Dedifferentiated amniotic fluid mesenchymal stem cell (primary cell): ENCODE data around the gene CRTC2.
A peak's percentile ranks its signal among the peaks of the same experiment; 100 is the strongest.
"Not testable (repeated sequence)": the region's sequence is repeated elsewhere in the genome, so short reads cannot be mapped to it uniquely, and the experiment has no call there.

Experiments used
- DNase-seq: peaks from one replicate; pipeline ENCODE4 v3.0.0-alpha.2; 2016; ENCODE audit errors: extremely low spot score

Gene CRTC2

DNA sequence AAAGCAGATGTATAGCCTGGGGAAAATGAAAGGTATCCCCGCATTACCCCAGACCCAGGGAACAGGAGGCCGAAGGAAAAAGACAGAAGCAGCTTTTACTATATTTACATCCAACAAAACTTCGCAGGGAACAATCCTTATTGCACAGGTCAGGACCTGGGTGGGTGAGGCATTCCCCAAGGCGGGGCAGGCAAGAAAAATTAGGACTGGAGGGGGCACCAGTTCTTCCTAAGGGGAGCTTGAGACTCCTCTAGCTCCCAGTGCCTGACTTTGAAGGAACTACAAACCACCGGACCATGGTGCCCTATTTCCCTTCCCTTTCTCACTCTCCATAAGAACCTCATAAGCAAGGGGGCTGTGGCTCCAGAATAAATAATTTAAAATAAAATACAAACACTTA, 29.0 kb downstream of the CRTC2 start:
- DNase-seq, result no peak

DNA sequence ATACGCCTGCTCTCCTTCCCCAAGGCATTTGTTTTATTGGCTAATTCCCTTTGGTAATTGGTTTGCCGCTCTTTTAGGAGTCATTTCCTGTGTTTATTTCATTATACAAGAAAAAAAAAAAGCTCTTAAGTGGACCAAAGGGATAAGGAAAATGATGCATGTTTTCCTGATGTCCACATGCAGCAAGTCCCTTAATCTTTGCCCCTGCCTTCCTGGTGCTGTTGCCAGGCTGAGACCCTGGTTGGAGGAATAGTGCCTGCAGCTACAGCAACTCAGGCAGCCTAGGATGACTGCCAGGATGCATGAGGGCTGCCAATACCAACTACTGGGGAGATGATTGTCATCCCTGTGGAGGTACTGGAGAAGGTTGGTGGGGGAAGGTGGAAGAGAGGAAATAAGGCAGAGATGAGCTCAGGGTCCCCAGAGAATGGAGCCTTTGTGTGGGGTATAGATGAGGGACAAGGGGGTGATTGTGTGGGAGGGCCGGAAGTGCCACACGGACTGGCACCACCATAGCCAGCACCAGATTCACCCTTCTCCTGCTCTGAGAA, 29.5 kb downstream of the CRTC2 start:
- DNase-seq, result no peak

DNA sequence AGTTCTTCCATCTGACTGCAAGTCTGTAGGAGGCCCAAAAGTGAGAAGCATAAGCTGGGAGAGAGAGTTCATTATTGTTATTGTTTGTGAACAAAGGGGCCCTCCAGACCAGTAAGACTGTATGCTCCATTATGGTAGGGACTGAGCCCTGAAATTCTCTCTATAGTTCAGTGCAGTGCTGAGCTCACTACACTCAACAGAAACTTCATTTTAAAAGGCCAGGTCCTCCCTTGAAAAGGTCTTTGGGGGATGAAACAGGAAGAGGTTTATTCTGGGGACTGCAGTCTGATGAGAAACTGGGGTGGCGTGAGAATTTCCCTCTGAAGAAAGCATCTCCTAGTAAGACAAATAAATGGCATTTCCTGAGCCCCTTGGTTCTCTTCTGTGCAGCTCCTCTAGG, 30.2 kb downstream of the CRTC2 start:
- DNase-seq, result no peak

GRCh38 chr1:153926405-153926804, 32.0 kb downstream of the CRTC2 start:
- no peak for DNase-seq

GRCh38 chr1:153922972-153923925, 35.2 kb downstream of the CRTC2 start, which contains the start of gene GATAD2B:
Gene GATAD2B, minus strand, starts transcription at chr1:153922972. Its CDS starts 94,625 bp downstream, at chr1:153828347.
- DNase-seq, result peak; percentile 100

- peak; percentile 14 for DNase-seq
Observed at GRCh38 chr1:153922076-153922971, 36.1 kb downstream of the CRTC2 start.

GRCh38 chr1:153921803-153922075, 36.7 kb downstream of the CRTC2 start:
- DNase-seq, result peak; percentile 14

DNA sequence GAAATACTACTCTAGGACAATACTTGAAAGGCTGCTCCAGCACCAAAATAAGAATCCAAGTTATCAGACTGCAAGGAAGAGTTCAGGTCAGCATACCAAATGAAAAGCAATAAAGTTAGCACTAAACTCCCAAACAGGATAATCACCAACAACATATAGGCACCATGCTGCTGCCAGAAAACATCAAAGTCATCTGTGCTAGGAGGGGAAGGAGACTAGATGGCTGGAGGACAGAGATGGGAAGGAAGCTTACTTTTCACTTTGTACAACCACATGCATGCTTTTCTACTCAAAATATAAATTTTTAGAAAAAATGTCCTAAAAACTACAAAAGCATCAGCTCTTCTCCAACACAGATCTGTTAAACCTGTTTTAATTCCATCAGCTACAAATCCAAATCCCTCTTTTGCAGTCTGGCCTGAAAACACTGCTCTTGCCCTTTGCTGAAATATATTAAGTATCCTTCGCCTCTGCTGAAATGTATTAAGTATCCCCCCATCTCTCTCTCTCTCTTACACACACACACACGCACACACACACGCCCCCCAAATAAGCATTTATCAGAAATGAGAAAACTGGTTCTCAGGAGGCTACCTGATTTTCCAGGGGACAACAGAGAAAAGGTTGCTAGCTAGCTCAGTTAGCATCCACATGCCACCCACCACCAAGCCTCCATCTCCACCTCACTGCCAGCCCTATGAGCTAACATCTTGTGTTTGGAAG, 37.2 kb downstream of the CRTC2 start:
- DNase-seq, result peak; percentile 13

DNA sequence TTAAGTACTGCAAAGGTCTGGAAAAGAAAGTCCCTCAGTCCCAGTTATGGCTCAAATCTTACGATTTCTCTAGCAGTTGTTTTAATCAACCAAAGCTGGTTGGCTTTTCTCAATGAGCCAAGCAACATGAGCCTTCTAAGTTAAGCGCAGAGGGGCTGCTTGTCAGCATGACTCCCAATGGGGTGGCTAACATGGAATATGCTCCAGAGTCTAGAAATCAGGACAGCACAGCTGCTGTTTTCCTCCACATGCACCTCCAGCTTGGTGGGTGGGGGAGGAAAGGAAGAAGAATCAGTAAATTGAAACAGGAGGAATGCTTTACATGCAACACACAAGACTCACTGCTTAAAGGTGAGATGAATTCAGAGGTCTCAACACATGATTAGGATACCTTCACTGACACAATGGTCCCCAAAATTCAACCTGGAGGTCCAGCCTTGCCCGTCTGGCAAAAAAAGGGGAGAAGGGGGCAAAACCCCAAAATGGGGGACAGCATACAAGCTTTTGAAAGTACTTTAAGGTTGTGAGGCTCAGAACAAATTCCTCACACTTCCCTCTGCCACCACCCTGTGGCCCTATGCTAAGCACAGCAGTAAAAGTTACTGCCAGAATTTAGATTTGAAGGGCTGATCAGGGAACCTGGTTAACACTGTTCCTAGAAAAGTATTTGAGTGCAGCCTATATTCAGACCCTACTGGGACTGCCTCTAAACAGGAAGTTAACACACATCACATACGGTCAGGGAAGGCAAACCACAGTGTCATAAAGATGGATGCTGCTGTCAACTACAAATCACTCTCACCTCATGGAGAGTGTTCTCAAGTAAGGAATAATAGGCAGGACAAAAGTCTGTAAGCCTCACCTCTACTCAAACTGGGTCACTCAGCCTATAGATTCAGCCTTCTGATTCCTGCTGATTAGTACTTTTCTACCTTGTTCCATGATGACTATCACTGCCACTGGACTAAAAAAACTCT, 38.2 kb downstream of the CRTC2 start:
- DNase-seq, result peak; percentile 14

DNA sequence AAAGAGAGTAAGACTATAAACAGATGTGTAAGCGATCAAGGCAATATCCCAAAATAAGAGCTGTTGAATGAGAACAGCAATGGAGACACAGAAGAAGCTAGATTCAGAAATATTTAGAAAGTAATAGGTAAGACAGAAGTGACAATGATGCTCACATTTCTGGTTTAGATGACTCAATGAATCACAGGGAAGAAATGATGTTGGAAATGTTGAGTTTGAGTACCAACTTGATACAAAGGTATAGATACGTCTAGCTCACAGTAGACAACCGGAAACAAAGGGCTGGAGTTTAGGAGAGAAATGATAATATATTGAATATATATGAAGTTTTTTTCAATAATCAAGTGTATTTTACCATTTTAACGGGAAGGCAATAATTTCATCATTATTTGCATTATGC, 42.1 kb downstream of the CRTC2 start:
- DNase-seq, result no peak

- peak; percentile 8 for DNase-seq
Observed at GRCh38 chr1:153912349-153912748, 46.1 kb downstream of the CRTC2 start.

DNA sequence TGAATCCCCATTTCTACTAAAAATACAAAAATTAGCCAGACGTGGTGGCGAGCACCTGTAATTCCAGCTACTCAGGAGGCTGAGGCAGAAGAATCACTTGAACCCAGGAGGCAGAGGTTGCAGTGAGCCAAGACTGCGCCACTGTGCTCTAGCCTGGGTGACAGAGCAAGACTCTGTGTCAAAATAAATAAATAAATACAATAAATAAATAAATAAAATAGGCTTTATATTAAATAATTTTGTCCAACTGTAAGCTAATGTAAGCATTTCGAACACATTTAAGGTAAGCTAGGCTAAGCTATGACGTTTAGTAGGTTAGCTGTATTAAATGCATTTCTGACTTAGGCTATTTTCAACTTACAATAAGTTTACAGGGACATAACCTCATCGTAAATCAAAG, 47.9 kb downstream of the CRTC2 start:
- DNase-seq, result peak; percentile 12

DNA sequence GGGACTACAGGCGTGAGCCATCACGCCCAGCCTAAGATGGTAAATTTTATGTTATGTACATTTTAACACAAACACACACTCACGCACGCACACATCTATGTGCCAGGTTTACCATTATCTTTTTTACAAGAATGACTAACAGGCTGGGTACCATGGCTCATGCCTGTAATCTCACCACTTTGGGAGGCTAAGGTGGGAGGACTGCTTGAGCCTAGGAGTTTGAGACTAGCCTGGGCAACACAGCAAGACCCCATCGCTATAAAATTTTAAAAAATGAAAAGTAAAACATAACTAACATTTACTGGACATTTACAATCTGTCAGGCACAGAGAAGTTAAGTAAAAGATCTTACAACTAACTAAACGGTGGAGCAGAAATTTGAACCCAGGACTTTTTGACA, 50.3 kb downstream of the CRTC2 start:
- peak; percentile 10 for DNase-seq

GRCh38 chr1:153907134-153907533, 51.3 kb downstream of the CRTC2 start:
- DNase-seq, result peak; percentile 14

GRCh38 chr1:153906396-153906795, 52.0 kb downstream of the CRTC2 start:
- no peak for DNase-seq

GRCh38 chr1:153905908-153906307, 52.5 kb downstream of the CRTC2 start:
- not testable (repeated sequence) for DNase-seq

- peak; percentile 14 for DNase-seq
Observed at GRCh38 chr1:153903841-153904455, 54.5 kb downstream of the CRTC2 start.

DNA sequence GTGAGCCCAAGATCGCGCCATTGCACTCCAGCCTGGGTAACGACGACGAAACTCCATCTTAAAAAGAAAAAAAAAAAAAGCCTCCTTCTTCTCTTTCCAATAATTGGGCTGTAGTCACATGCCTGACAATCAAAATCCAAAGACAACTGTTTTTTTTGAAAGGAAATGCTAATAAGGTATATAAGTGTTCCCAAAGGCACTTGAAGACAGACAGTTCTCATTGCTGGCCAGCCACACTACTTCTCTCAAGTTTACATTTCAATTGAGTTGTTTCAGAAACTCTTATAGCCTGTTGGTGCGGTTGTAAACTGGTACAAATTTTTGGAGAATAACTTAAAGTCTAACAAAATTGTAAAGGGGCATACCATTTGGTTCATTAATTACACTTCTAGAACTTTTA, 58.9 kb downstream of the CRTC2 start:
- DNase-seq, result no peak
